Lung microvascular endothelial cell (primary cell): ENCODE data around the gene DLL3. TPM values are rescaled to one million over a fixed set of nuclear protein-coding genes. Genes with fewer than 3 reads are reported as not detected.
"Not testable (repeated sequence)": the region's sequence is repeated elsewhere in the genome, so short reads cannot be mapped to it uniquely, and the experiment has no call there.

Source experiments
- DNase-seq, 2 donors: peaks; one replicate each; pipeline versions ENCODE4 v3.0.0 to v3.0.0-alpha.2; 2010; ENCODE audit warnings: low read depth in 2 of 2
- total RNA-seq: library from RNA; depleted of rRNA; stranded (reverse); fragments of >200 nt; gene quantifications from 2 replicates; pipeline ENCODE4 v1.2.1, GENCODE V29; 2014

Gene DLL3, protein sequence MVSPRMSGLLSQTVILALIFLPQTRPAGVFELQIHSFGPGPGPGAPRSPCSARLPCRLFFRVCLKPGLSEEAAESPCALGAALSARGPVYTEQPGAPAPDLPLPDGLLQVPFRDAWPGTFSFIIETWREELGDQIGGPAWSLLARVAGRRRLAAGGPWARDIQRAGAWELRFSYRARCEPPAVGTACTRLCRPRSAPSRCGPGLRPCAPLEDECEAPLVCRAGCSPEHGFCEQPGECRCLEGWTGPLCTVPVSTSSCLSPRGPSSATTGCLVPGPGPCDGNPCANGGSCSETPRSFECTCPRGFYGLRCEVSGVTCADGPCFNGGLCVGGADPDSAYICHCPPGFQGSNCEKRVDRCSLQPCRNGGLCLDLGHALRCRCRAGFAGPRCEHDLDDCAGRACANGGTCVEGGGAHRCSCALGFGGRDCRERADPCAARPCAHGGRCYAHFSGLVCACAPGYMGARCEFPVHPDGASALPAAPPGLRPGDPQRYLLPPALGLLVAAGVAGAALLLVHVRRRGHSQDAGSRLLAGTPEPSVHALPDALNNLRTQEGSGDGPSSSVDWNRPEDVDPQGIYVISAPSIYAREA
- total RNA-seq: under 0.01 and 0.22 TPM in 2 replicates

GRCh38 chr19:39498798-39499642 is at the start of gene DLL3:
Gene DLL3 (plus strand): TSS chr19:39498947. CDS start chr19:39498975, 28 bp downstream.
- peak; percentile 15 to 27 for DNase-seq

- no peak for DNase-seq
These were observed 49.5 kb upstream of the DLL3 start for GRCh38 chr19:39449116-39449797.

DNA sequence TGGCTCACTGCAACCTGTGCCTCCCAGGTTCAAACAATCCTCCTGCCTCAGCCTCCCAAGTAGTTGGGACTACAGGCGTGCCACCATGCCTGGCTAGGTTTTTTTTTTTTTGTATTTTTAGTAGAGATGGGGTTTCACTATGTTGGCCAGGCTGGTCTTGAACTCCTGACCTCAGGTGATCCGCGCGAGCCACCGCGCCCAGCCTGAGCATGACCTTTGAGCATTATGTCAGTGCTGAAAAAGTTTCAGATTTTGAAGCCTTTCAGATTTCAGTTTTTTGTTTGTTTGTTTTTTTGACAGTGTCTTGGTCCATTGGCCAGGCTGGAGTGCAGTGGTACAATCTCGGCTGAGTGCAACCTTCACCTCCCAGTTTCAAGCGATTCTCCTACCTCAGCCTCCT is 47.5 kb upstream of the DLL3 start:
- not testable (repeated sequence) for DNase-seq

DNA sequence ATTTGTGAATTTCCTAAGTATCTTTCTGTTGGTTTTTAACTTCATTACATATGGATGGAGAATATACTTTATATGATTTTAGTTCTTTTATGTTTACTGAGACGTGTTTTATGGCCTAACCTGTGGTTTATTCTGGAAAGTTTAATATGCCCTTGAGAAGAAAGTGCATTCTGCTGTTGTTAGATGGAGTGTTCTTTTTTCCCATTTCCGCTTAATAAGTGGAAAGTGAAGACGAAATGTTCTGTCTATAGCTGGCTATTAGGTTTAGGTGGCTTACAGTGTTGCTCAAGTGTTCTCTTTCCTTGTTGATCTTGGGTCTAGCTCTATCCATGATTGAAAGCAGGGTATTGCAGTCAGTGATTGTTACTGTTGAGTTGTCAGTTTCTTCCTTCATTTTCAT is 35.3 kb upstream of the DLL3 start:
- no peak for DNase-seq

DNA sequence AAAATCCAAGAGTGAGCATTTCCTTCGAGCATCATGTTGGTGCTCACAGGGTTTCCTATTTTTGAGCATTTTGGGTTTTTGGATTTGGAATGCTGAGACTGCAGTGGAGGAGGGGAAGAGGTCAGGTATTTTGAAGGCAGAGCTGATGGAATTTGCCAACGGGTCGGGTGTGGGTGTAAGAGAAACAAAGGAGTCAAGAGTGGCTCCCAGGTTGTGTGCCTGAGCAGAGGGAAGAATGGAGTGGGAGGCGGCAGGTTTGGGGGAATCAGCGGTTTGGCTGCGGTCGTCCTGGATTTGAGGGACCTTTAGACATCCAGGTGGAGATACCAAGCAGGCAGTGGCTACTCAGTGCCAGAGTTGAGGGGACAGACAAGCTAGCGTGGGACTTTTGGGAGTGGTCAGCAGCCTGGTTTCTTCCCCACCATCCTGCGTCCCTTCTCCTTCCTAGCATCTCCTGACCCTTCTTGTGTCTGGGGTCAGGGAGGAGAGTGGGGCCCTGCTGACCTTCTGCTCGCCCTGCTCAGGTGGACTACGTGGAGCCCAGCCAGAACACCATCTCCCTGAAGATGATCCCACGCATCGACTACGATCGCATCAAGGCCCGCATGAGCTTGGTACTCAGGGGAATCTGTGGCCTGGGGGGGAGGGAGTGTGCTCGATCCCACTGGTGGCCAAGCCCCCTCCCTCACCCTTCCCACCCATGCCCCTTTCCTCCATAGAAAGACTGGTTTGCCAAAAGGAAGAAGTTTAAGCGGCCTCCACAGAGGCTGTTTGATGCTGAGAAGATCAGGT is 32.6 kb upstream of the DLL3 start:
- DNase-seq: no peak

DNA sequence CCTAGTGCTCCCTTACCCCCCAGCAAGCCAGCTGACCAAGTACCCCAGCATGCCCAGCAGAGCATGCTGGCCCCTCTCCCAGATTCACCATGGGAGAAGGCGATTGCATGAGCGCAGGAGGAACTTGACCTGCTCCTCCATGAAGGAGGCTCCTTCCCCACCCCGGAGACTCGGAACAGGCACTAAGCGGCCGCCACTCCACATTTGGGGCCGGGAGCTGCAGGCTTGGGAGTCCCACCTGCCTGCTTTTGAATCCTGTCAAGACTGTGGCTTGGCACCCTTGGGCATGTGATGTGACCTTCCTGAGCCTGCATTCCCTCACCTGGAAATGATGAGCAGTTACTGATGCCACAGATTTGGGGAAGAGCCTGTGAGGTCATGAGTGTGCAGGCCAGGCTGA is 30.8 kb upstream of the DLL3 start:
- no peak for DNase-seq

DNA sequence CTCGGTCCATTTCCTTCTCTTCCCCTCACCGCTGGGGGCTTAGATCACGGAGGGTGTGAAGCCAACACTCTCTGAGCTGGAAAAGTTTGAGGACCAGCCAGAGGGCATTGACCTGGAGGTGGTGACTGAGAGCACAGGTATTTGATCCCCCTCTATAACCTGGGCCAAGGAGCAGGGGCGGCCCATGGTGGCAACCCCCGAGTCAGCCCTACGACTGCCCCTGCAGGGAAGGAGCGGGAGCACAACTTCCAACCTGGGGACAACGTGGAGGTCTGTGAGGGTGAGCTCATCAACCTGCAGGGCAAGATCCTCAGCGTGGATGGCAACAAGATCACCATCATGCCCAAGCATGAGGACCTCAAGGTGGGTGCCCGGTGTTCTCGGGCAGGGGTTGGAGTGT is 29.7 kb upstream of the DLL3 start:
- no peak for DNase-seq

GRCh38 chr19:39469567-39469966 is 29.2 kb upstream of the DLL3 start:
- no peak for DNase-seq

DNA sequence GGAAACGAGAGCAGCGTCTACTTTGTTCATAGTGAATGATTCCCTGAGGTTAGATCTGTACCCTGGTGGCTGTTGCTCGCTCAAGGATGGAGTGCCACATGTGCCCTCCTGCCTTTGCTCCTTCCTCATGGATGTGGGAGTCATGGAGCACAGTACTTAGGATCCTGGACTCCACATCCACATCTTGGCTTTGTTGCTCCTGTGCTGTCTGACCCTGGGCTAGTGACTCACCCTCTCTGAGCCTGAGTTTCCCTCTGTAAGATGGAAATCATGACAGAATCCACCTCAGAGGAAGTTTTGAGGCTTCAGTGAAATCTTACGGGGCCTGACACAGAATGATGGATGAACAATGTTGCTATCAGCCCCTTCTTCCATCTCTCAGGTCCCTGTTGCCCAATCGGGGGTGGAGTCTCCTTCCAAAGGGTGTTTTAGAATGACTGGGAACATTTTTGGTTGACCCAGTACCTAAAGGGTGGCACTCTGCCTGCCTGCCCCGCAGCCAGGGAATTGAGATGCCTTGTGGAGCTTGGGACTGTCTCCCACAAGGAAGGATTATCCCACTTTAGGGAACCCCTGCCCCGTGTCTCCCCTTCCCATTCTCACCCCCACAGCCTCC is 27.9 kb upstream of the DLL3 start:
- DNase-seq: peak in 1 of 2 donors; percentile 33

- no peak for DNase-seq
These were observed 26.8 kb upstream of the DLL3 start for GRCh38 chr19:39471756-39472536.

DNA sequence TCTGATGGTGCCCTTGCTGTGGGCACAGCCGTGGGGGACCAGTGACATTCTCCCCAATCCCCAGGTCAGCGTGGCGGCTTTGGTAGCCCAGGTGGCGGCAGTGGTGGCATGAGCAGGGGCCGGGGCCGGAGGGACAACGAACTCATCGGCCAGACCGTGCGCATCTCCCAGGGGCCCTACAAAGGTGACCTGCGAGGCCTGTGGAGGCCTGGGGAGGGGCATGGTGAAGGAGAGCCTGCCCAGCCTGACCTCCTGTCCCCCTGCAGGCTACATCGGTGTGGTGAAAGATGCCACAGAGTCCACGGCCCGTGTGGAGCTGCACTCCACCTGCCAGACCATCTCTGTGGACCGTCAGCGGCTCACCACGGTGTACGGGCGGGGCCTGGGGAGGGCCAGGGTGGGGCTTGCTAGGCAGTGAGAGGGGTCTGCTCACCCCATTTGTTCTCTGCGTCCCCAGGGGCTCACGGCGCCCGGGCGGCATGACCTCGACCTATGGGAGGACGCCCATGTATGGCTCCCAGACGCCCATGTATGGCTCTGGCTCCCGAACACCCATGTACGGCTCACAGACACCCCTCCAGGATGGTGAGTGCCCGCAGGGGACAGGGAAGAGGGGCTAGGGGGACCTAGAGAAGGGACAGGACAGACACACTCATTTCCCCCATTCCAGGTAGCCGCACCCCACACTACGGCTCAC is 25.9 kb upstream of the DLL3 start:
- DNase-seq: no peak

GRCh38 chr19:39473443-39473960 is 25.2 kb upstream of the DLL3 start:
- no peak for DNase-seq

DNA sequence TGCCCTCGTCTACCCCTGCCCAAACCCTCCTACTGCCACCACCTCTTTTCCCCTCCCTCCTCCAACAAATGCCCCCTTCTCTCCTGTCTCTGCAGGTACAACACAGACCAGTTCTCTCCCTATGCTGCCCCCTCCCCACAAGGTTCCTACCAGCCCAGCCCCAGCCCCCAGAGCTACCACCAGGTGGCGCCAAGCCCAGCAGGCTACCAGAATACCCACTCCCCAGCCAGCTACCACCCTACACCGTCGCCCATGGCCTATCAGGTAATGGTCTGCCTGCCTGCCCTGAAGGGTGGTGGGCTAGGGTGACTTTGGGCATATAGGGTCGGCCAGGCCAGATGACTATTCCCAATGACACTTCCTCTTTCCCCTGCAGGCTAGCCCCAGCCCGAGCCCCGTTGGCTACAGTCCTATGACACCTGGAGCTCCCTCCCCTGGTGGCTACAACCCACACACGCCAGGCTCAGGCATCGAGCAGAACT is 24.6 kb upstream of the DLL3 start:
- peak; percentile 48 to 74 for DNase-seq

- DNase-seq: no peak
These were observed 23.0 kb upstream of the DLL3 start for GRCh38 chr19:39475748-39476147.

- not testable (repeated sequence) for DNase-seq
These were observed 19.4 kb upstream of the DLL3 start for GRCh38 chr19:39479319-39479801.

DNA sequence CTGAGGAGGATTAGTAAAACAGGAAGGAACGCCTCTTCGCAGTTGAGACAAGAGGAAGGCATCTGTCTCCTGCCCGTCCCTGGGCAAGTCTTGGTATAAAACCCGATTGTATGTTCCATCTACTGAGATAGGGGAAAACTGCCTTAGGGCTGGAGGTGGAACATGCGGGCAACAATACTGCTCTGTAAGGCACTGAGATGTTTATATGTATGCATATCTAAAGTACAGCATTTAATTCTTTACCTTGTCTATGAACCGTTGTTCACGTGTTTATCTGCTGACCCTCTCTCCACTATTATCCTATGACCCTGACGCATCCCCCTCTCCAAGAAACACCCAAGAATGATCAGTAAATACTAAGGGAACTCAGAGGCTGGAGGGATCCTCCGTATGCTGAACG is 18.8 kb upstream of the DLL3 start:
- DNase-seq: no peak

GRCh38 chr19:39480337-39481228 is 18.2 kb upstream of the DLL3 start, which contains the start of gene TIMM50:
Gene TIMM50 (plus strand): TSS chr19:39480838. CDS start chr19:39480854, 16 bp downstream.
- DNase-seq: peak; percentile 94 to 95
